GM19397 (cell line): Measurements from ENCODE around the gene ATP6V0C.

ENCODE experiments used
- ATAC-seq: cut with Tn5 transposase; IDR thresholded peaks from one replicate; pipeline ENCODE4 v1.9.1; 2021; ENCODE audit warnings: mild to moderate bottlenecking, moderate library complexity; ENCODE audit not compliant: unreplicated experiment

ATP6V0C gene

DNA sequence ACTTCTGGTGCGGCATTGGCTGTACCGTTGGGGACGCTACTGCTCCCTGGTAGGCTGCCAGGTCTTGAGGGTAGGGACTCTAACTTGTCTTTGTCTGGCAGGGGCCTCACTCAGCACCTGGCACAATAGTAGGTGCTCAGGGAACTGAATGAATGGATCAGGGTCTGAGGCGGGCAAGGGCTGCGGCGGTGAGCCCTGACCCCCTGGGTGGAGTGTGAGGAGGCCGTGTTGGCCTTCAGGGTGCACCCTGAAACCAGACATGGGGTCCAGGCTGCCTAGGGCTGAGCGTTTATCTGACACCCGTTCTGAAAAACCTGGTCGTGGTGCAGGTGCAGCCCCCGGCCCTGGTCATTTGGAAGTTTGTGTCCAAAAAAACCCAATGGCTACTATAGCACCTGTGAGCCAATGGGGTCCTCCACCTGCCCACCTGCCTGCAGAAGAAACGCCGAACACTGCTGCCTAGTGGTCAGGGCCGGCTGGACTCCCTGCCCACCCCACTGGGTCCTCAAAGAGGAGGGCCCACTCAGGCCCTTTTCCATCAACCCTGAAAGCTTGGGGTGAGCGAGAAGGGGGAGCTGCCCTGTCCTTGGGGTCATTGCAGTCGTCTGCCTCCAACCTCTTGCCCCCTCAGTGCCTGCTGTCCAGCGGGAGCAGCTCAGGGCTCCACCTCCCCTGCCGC lies 4.9 kb upstream of the ATP6V0C start:
- no peak for ATAC-seq

DNA sequence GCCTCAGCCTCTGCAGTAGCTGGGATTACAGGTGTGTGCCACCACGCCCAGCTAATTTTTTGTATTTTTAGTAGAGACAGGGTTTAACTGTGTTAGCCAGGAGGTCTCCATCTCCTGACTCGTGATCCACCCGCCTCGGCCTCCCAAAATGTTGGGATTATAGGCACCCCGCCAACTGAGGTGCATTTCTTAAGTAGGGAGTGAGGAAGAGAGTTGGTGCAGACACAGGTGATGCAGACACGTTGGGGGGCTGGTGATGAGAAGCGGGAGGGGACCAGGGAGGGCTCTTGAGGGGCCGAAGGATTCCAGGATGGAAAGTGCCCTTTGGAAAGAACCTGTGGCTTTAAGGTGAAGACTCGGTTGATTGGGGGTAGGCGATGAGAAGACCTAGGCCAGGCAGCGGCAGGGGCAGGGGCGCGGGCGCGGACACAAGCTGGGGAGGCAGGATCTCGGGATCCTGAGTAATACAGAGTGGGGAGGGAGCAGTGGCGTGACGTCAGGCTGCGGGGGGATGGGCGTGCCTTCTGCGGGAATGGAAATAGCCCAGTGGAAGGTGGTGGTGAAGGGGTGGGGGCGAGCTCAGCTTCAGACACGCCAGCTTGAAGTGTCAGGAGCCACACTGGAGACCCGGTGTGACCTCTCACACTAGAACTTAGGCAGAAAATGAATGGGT lies 2.5 kb upstream of the ATP6V0C start:
- ATAC-seq: no peak

DNA sequence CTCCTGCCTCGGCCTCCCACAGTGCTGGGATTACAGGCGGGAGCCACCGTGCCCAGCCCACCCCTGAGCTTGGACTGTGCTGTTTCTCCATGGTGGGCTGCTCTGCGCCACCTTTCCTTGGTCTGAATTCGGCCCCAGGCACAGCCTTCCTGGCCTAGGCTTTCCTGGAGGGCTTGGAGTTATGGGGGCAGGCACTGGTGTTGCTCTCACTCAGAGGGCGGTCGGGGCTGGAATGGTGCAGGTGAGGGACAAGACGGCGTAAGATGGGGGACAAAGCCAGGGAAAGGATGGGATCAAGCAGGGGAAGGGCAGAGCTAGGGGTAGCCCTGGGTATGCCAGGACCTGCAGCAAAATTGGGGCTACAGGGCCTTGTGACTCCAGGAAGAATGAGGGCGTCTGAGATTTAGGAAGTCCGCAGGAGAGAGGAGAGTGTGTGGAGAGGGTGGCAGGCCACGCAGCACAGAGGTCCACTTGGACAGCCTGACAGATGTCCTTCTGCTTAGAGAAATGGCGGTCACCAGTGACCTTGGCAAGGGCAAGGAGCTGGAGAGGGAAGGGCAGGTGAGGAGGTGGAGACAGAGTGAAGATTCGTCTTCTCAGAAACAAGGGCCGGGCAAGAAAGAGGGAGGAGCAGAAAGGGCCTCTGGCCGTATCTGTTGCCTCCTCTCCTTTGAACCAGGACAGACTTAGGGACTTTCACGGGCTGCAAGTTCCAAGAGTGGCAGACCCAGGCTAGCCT lies 1.6 kb upstream of the ATP6V0C start:
- no peak for ATAC-seq

DNA sequence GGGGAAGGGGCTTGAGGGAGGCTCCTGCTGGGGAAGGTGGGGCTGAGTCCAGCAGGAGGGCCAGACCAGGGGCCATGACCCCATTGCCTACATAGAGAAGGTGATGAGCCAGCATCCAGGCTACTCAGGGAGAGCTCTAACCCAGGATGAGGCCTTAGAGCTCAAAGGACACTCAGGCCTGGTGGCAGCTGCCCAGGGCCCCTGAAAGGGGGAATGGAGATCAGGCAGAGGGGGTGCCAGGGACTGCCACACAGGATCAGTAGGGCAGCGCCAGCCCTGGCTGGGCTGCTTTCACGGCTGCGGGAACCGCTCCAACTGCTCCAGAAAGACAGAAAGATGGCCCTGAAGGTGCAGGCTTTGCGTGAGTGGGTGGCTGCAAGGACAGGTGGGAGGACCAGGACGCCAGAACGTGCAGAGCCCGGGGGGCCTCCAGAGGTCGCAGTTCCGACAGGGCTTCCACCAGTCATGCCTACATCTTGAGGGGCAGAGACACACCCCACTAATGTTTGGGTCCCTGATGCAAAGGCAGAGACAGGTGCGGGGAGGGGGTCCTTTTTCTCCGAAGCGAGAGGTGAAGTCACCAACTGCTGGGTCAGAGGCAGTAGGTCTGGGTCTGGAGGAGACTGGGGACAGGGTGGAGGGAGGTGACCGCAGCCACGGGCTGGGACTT lies 882 bp upstream of the ATP6V0C start:
- no peak for ATAC-seq

DNA sequence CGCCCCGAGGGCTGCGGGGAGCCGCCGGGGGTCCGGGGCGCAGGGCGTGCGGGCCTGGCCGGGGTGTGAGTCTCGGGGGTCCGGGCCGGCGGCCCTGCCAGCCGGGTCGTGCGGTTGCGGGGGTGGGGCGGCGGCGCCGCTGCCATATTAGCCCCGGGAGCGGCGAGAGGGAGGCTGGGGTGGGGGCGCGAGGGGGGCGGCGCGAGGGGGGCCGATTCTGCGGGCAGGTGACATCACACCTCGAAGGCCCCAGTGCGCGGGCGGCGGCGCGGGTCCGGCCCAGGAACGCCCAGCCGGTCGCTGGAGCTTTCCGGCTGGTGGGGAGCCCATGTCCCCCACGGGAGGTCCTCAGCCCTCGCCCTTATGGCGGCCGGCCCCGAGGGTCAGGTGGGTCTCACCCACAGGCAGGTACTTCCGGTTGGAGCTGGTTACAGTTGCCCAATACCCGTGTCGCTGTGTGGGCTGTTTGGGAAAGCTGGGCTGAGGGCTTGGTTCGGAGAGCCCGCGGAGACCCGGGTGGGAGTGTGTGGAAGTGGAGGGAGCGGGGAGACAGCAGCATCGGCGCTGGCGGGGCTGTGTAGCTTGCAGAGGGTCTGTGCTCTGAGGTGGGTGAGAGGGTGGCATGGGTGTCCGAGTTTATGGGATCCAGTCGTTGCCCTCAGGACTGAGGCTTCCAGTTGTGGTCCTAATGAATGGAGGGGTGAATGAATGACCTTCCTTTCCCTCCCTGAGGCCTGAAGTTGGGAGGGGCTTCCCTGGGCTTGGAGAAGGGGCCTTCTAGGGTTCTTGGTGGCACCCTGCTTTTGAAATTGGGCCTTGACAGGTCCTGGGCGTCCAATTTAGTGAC lies 804 bp downstream of the ATP6V0C start:
- no peak for ATAC-seq

DNA sequence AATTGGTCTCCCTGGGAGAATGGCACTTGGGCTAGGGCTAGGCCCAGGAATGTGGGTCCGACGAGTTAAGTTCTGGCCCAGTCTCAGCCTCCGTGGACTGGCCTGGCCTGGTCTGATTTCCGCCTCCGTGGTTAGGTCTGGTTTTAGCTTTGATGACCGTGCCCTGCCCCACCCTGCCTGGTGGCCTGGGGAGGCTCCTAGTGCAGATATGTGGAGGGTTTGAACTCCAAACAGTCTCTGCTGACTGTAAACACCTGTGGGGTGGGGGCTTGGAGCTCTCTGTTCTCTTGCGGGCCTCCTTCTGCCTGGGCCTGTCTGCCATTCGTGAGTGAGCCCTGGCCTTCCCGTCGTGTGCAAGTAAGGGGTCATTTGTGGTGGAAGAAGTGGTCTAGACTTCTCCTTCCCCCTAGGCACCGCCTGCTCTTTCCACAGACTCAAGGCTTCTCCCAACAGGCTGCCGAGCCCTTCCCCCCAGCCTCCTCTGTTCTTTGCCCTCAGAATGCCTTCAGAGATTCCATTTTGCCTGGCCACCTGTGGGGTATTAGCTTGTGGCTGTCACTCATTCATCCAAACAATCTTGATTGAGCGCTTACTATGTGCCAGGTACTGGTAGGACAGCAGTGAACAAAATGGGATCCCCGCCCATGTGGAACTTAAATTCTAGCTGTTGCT lies 1.6 kb downstream of the ATP6V0C start:
- no peak for ATAC-seq

DNA sequence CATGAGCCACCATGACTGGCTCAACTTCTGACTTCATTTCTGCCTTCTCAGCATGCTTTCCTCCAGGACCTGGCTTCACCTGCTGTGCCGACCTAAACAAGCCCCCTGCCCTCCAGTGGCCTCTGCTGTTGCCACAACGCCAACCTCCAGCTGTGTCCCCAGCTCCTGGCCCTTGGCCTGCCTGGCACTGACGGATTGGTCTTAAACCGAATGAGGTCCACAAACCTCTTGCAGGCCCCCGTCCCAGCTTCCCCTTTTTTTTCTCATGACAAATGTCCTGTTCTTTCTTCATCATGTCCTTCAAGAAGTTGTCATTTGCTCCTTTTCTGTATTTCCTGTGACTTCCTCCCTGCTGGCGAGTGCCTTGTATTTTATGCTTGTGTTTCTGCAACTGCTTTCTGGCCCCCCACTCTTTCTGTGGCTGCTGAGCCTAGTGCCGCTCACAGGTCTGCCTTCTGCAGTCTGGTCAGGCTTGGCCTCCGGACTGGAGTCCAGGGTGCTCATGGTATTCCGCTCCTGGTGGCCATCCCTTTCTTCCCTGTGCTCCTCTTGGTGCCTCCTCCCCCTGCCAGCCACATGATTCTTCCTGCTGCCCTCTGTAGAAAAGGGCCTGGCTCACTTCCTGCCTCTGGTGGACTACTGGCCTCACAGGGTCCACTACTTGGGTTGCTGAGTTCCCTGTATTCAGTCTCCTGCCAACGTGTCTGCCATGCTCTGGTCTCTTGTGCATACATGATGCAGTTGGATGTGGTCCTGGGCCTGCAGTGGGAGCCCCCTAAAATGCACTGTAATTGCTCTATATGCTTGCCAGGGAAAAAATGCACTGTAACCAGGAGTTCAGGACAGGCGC lies 2.9 kb downstream of the ATP6V0C start:
- ATAC-seq: no peak

DNA sequence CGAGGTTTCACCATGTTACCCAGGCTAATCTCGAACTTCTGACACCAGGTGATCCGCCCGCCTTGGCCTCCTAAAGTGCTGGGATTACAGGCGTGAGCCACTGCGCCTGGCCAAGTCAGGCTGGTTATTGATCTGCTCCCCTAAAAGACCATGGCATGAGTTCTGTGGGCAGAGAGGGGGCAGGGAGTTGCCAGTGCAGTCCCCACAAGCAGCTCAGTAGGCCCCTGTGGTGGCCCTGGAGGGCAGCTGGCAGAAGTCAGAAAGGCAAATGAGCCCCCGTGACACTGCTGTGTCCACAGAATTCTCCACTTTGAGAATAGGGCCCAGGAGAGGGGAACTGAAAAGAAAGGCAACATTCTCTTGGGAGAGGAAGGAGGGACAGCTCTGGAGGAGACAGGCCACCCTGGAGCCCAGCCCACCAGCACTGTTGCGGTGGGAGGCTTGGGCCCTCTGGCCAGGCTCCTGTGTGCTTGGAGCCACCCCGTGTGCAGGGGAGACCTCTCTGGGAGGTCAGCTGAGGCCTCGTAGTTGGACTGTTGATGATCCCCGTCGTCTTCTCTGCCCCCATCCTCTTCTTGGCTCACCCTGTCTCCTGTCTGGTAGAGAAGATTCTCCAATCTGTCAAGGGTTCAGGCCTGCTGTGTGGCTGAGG lies 4.3 kb downstream of the ATP6V0C start:
- no peak for ATAC-seq

DNA sequence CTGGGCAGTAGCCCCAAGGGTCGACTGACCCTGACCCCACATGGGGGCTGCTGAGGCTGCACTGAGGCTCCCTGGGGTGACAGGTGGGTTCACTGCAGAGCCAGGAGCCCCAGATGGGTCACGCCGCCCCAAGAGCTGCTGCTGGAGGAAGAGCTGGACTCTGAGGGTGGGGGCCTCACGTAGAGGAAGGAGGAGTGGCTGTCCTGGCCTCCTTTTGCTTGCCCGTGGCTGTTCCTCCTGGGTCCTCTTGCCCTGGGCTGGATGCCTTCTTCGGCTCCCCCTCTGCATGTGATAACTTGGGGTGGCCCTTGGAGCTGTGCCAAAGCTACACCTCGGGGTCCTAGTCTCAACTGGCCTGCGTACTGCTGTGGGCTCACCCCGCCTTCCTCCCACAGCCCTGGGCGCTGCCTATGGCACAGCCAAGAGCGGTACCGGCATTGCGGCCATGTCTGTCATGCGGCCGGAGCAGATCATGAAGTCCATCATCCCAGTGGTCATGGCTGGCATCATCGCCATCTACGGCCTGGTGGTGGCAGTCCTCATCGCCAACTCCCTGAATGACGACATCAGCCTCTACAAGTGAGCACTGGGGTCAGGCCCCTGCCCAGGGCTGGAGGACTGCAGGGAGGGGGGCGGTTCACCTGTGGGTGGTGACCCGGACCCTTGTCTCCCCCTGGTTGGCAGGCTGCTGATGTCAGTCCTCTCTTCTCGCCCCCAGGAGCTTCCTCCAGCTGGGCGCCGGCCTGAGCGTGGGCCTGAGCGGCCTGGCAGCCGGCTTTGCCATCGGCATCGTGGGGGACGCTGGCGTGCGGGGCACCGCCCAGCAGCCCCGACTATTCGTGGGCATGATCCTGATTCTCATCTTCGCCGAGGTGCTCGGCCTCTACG lies 5.3 kb downstream of the ATP6V0C start:
- ATAC-seq: no peak

DNA sequence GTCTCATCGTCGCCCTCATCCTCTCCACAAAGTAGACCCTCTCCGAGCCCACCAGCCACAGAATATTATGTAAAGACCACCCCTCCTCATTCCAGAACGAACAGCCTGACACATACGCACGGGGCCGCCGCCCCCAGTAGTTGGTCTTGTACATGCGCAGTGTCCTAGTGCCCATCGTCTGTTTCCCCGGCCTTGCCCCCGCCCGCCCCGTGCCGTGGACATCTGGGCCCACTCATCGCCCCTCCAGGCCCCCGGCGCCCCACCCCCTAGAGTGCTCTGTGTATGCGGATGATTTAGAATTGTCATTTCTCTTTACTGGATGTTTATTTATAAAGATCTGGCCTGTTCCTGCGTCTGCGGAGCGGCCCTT lies 5.9 kb downstream of the ATP6V0C start:
- no peak for ATAC-seq

DNA sequence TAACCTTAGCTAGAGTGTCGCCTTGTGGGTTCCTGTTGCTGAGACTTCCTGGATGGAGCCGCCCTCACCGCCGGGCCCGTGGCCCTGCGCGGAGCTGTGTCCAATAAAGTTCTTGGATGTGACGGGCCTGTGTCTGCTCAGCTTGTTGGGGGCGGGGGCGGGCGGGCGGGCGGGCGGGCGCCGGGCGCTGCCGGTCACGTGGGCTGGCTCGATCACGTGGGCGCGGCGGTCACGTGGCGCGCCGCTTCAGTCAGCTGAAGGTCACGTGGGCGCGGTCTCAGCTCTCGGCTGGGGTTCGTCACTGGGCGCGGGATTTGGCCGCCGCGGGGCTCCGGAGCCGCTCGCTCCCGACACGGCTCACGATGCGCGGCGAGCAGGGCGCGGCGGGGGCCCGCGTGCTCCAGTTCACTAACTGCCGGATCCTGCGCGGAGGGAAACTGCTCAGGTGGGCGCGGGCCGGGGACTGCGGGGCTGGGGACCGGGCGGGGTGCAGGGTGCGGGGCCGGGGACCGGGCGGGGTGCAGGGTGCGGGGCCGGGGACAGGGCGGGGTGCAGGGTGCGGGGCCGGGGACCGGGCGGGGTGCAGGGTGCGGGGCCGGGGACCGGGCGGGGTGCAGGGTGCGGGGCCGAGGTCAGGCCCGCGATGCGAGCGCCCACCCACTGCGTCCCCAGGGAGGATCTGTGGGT lies 6.5 kb downstream of the ATP6V0C start, which contains the start of gene AMDHD2:
AMDHD2 (plus strand) TSS at position 275 of the 687 bp plus-strand sequence; CDS start at position 363, 88 bp downstream.
- peak; percentile 68 for ATAC-seq

DNA sequence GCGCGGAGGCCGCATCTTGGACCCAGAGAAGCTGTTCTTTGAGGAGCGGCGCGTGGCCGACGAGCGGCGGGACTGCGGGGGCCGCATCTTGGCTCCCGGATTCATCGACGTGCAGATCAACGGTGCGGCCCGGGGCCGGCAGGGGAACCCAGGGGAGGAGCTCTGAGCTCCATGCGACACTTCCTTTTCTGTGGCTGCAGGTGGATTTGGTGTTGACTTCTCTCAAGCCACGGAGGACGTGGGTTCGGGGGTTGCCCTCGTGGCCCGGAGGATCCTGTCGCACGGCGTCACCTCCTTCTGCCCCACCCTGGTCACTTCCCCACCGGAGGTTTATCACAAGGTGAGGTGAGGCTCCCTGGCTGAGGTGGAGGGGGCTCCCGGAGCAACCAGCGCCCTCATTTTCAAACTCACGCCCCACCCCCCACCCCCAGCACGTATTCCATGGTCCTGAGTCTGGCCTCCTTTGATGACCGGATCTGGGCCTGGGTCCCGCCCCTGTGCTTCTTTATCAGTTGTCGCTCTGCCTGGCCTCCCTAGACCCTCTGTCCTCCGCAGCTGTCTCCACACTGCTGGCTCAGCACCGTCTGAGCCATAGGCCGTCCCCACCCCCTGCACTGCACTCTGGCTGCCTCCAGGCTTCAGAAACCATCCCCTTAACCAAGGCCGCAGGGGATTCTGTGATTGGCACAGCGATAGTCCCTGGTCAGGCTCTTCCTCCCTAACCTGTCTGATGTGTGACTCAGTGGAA lies 7.2 kb downstream of the ATP6V0C start:
- peak; percentile 19 for ATAC-seq

DNA sequence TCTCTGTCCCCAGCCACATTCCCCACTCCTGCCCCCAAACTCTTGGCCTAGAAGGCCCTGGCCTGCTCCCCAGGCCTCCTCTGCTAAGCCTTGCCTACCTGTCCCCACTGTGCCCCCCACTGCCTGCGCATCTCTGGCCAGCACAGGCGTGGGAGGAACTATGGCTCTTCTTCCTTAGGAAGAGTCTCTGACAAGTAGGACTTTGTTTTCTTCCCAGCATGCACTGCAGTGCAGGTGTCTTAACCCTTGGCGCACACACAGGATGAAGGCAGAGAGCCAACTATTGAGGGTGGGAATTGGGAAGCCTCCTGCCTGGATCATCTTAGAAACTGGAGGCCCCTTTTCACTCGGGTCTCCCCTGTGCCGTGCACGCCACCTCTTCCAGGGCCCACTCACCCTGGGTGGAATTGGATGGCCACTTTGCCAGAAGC lies 10.1 kb downstream of the ATP6V0C start:
- no peak for ATAC-seq

DNA sequence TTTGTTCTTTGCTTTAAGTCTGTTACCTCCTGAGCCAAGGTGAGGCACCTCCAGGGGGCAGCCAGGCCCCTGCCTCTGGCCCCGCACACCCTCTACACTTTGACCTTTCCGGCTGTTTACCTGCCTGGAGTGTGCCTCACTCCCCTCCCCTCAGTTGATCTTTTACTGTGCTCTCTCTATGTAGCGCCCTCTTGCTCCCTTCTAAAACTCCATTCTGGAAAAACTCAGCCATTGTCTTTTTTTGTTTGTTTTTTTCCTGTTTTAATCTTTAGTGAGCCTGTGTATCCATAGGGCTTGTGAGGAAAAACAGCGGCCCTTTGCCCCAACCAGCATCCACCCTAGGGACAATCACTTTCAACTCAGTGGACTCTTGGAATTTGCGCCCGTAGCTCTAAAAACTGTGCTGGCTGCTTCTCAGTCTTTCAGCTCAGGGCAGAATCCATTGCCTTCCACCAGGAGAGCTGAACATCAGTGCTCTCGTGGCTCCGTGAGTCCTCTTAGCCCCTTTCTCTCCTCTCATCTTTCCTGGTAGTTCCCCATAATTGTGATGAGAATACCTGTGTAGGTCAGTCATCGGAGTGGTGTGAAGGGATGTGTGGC lies 10.7 kb downstream of the ATP6V0C start:
- ATAC-seq: no peak

DNA sequence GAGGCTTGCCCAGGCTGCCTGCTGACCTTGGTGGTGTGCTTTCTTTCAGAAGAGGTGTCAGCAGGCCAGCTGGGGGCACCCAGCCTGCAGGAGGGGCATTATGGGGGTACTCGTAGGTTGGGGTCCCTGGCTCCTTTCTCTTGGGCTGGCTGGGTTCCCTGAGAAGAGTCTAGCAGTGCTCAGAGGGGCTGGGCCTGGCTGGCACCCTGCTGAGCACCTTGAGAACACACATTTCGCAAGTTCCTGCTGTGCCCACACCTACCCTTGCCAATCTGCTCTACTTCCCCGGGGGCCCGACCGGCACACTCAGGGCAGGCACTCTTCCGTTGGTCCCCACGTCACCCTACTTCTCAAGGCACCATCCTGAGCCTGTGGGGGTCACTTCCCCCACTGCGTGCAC lies 12.4 kb downstream of the ATP6V0C start:
- ATAC-seq: no peak
